SH-SY5Y (cell line): ENCODE results near the gene SIAH3.

Experiments used
- GATA2 ChIP-seq: IDR thresholded peaks from 2 replicates; pipeline ENCODE4 v1.6.1; 2011; ENCODE audit warnings: mild to moderate bottlenecking, low read depth, low read length
- GATA3 ChIP-seq: IDR thresholded peaks from 2 replicates; pipeline ENCODE4 v1.6.1; 2011; ENCODE audit warnings: low read depth, mild to moderate bottlenecking, low read length, moderate library complexity

Gene SIAH3

DNA sequence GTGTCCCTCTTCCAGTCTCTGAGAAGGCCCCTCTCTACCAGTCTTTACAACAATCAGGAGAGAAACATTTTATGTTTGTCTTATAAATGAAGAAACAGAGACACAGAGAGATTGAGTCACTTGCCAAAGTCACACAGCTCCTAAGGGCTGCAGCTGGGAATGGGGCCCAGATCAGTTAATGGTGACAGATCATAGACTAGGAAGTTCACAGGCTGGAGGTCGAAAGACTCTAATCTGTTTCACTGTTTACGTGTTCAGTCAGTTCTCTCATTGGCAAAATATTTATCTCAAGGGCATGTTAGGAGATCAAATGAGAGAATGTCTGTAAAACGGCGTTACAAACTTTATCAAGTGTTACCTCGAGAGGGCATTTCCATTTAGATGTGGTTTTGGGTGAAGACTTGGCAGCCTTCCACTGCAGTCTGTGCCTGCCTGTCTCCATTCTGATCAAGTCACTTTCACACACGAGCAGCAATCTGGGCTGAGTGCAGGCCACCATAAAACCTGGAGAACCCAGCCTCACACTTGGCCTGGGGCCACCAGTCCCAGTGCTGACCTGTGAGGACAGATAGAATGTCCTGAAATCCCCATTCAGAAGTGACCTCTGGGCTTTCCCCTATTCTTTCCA lies 65.1 kb downstream of the SIAH3 start:
- no peak for TF ChIP-seq GATA2
- no peak for TF ChIP-seq GATA3

- TF ChIP-seq GATA3 (no peak), GATA2 (no peak)
Measured at GRCh38 chr13:45784755-45785675, 66.5 kb downstream of the SIAH3 start.

DNA sequence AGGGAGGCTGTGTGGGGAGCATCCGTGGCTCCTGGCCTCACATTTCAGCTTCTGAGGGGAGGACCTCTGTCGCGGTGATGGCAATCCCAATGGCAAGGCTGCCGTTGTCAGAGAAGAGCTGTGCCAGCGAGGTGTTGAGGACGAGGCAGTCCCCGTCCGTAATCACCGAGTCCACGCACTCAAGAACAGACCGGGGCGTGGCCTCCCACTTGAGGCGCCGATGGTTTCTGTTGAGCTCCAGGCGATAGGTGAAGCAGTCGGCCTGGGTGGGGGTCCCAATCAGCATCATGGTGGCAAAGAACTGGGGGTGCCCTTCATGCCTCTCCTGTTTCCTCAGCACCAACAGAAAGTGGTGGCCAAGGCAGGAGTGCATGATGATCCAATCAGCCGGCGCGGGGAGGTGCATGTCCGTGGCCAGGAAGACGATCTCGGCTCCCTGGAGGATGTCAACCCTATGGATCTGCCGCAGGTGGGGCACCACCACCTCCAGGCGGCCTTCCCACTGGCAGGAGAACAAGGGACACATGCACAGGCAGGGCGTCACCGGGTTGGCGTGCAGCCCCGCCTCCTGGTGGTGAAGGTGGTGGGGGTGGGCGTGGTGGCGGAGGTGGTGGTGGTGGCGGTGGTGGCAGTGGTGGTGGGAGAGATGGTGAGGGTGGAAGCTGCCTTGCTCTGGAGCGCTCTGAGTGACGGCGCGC lies 68.1 kb downstream of the SIAH3 start:
- no peak for TF ChIP-seq GATA2
- no peak for TF ChIP-seq GATA3

GRCh38 chr13:45782327-45783045 lies 69.1 kb downstream of the SIAH3 start:
- no peak for TF ChIP-seq GATA3
- no peak for TF ChIP-seq GATA2

- peak; percentile 72 for TF ChIP-seq GATA2
- no peak for TF ChIP-seq GATA3
Measured at GRCh38 chr13:45781553-45782326, 69.8 kb downstream of the SIAH3 start.

DNA sequence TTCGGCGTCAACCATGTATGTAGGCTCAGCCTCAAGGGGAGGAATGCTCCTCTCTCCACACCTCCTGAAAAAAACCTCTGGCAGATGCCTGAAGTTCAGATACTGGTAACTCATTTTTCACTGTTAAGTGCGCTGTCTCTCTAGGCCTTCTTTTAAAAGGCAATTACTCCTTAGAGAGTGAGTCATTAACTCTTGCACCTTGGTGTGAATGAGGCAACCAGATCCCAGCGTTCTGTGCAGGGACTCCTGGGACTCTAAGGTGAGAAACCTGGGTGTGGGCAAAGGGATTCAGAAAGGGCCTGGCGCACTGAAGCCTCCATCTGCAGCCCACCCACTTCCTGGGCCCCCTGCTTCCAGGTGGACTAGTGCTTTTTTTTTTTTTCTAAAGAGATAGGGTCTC lies 71.7 kb downstream of the SIAH3 start:
- TF ChIP-seq GATA3 (no peak), GATA2 (no peak)

GRCh38 chr13:45778882-45779281 lies 72.7 kb downstream of the SIAH3 start:
- TF ChIP-seq GATA3, result no peak
- no peak for TF ChIP-seq GATA2

DNA sequence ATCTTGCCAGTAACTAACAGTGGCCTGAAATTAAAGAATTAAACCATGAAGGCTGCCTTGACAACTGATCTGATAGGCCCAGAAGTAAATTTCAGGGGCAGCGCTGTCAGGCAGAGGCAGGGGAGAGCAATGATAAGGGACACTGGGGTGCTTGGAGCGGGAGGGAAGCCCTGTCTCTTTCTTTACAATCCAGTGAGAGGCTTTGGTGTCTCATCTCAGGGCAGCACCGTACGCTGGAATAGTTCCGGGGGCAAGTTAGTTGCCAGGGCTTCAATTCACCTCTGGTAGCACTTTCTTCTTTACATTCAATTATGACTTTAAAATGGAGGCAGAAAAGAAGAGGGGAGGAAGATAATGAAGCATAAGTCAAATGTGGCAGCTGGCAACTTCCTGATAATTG lies 74.8 kb downstream of the SIAH3 start:
- TF ChIP-seq GATA3, result no peak
- TF ChIP-seq GATA2, result no peak

GRCh38 chr13:45775401-45775963 lies 76.1 kb downstream of the SIAH3 start:
- TF ChIP-seq GATA3, result no peak
- no peak for TF ChIP-seq GATA2

DNA sequence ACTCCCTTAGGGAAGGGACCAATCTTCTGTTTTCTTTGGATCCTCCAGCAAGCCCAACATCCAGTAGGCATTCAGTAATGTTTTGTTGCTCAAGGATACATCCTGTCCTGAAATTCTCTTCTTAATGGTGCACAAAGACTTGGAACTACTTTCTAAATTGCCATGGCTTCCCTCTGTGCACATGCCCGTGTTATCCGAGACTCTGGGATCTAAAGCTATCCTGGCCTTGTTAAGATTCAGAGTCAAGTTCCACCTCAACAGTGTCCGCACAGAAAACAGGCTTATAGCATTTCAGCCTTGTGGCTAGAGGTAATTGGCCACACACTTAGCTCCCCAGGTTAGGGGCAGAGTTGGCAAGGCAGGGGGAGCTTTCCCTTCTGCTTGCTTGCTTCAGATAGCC lies 77.6 kb downstream of the SIAH3 start:
- TF ChIP-seq GATA3 (no peak), GATA2 (no peak)

GRCh38 chr13:45773236-45773635 lies 78.3 kb downstream of the SIAH3 start:
- TF ChIP-seq GATA2, result no peak
- TF ChIP-seq GATA3, result no peak

DNA sequence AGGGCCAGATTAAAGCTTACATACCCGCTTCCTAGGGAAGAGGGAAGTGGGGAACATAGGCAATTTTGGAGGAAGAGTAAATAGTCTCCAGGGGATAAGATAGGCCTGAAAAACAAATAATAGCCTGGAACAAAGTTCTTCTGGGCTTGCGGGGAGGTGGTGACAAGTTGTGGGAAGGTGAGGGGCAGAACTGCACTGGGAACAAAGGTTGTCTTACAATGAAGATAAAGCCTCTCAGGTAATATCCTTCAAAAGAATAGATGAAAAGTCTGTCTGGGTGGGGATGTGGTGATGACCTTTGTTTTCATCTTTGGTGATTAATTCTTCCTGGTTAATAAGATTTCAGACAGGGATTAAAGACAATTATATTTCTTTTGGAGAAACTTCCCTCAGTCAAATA lies 80.7 kb downstream of the SIAH3 start:
- TF ChIP-seq GATA3, result no peak
- TF ChIP-seq GATA2, result no peak

GRCh38 chr13:45768656-45769479 lies 82.7 kb downstream of the SIAH3 start:
- TF ChIP-seq GATA3 (no peak), GATA2 (no peak)
